ENCODE measurements around the gene SLC5A2.

- TF ChIP-seq CTCF (conservative IDR thresholded peaks at IDR 0.05; ENCODE audit: low read length) (peak; percentile 67), EZH2phosphoT487 (IDR thresholded peaks at IDR 0.05; ENCODE audit: borderline replicate concordance, low read depth, low read length) (no peak)
Measured at GRCh38 chr16:31451681-31452351, 31.1 kb upstream of the SLC5A2 start.

Measured in OCI-LY7 (cell line).